B cell (primary cell): ENCODE data around the gene CHMP5. TPM values are rescaled to one million over a fixed set of nuclear protein-coding genes. Genes with fewer than 3 reads are reported as not detected.
A peak's percentile ranks its signal among the peaks of the same experiment; 100 is the strongest.

Experiments used
- ATAC-seq: fragments of 200-7000 bp; cut with Tn5 transposase; one replicate; pipeline ENCODE4 v1.10.0; 2021; ENCODE audit warnings: low read depth, mild to moderate bottlenecking, moderate number of reproducible peaks, moderate library complexity
- CTCF ChIA-PET: fragments of 350-600 bp; sonication (Branson Sonifier 250); formaldehyde crosslinking; loops from one replicate; lab custom pipeline; 2021; ENCODE audit warnings: antibody characterized with exemption, inconsistent platforms; lab: Charles Lee
- POLR2A ChIA-PET: fragments of 350-600 bp; sonication (Branson Sonifier 250); formaldehyde crosslinking; loops from one replicate; lab custom pipeline; 2021; ENCODE audit warnings: antibody characterized with exemption; lab: Charles Lee
- DNase-seq: peaks from one replicate; pipeline ENCODE4 v3.0.0; 2013
- H2AFZ ChIP-seq: 2 replicates; pipeline ENCODE4 v1.6.1; 2012; ENCODE audit warnings: mild to moderate bottlenecking, low read depth, low read length; ENCODE audit not compliant: insufficient read depth, poor library complexity, severe bottlenecking
- H3K27ac ChIP-seq, 2 donors: 1 replicate in 1 of 2; 2 replicates in 1 of 2; pipeline ENCODE4 v1.5.1; 2012 to 2013; ENCODE audit warnings: low read length in 2 of 2, mild to moderate bottlenecking in 2 of 2, moderate library complexity in 1 of 2
- H3K27me3 ChIP-seq, 4 experiments: fragments of 200-600 bp in 1 of 4; sonication (generic) in 1 of 4; replicated peaks in 1 of 4; 1 replicate in 2 of 4; 2 replicates in 2 of 4; pipeline versions ENCODE4 v1.6.1 to v1.7.0; 2013 to 2016; ENCODE audit warnings: low read length in 3 of 4, mild to moderate bottlenecking in 2 of 4, mixed read lengths in 1 of 4, moderate library complexity in 1 of 4; ENCODE audit not compliant: insufficient read depth in 4 of 4, control insufficient read depth in 3 of 4; ENCODE audit errors: control extremely low read depth in 1 of 4
- H3K36me3 ChIP-seq, 2 experiments: replicated peaks in 1 of 2; 1 replicate in 1 of 2; 2 replicates in 1 of 2; pipeline versions ENCODE4 v1.6.1 to v1.7.1; 2013; ENCODE audit warnings: low read length in 1 of 2; ENCODE audit not compliant: insufficient read depth in 2 of 2, control insufficient read depth in 1 of 2; ENCODE audit errors: control extremely low read depth in 1 of 2, extremely low read depth in 1 of 2
- H3K4me1 ChIP-seq, 2 donors: fragments of 200-600 bp in 1 of 2; sonication (generic) in 1 of 2; 1 replicate in 1 of 2; 2 replicates in 1 of 2; pipeline versions ENCODE4 v1.5.1 to v1.6.1; 2013 to 2017; ENCODE audit warnings: low read length in 2 of 2; ENCODE audit not compliant: control insufficient read depth in 2 of 2, insufficient read depth in 2 of 2
- H3K4me2 ChIP-seq: replicated peaks from 2 replicates; pipeline ENCODE3; 2012; ENCODE audit warnings: mild to moderate bottlenecking, low read depth, low read length; ENCODE audit not compliant: poor library complexity, severe bottlenecking
- H3K4me3 ChIP-seq, 5 experiments: fragments of 200-600 bp in 1 of 5; sonication (generic) in 1 of 5; 1 replicate in 3 of 5; 2 replicates in 2 of 5; pipeline versions ENCODE4 v1.5.1 to v1.7.0; 2011 to 2016; ENCODE audit warnings: low read length in 4 of 5, mild to moderate bottlenecking in 4 of 5, low read depth in 2 of 5, control low read depth in 1 of 5, moderate library complexity in 1 of 5; ENCODE audit not compliant: insufficient read depth in 1 of 5; ENCODE audit errors: control extremely low read depth in 1 of 5, extremely low read depth in 1 of 5
- H3K79me2 ChIP-seq: fragments of 200-600 bp; sonication (generic); one replicate; pipeline ENCODE4 v1.6.0; 2016; ENCODE audit warnings: low read length; ENCODE audit not compliant: control insufficient read depth, insufficient read depth
- H3K9ac ChIP-seq: fragments of 200-600 bp; sonication (generic); 2 replicates; pipeline ENCODE4 v1.6.1; 2017; ENCODE audit warnings: mild to moderate bottlenecking, low read length, moderate library complexity
- H3K9me3 ChIP-seq, 3 donors: one replicate each; pipeline versions ENCODE4 v1.6.1 to v1.7.1; 2013; ENCODE audit warnings: low read length in 2 of 3; ENCODE audit not compliant: control insufficient read depth in 2 of 3, insufficient read depth in 1 of 3; ENCODE audit errors: control extremely low read depth in 1 of 3
- H4K20me1 ChIP-seq: 2 replicates; pipeline ENCODE4 v1.6.0; 2012; ENCODE audit warnings: mild to moderate bottlenecking, low read length; ENCODE audit not compliant: insufficient read depth, control insufficient read depth, poor library complexity, severe bottlenecking
- H3K27ac Mint-ChIP-seq: one replicate; pipeline ENCODE4 v1.8.0; 2021; ENCODE audit warnings: mixed read lengths
- H3K27me3 Mint-ChIP-seq: one replicate; pipeline ENCODE4 v1.8.0; 2021; ENCODE audit warnings: mixed read lengths
- H3K4me1 Mint-ChIP-seq: one replicate; pipeline ENCODE4 v1.8.0; 2021; ENCODE audit warnings: mixed read lengths
- H3K4me3 Mint-ChIP-seq: one replicate; pipeline ENCODE4 v1.8.0; 2021; ENCODE audit warnings: mixed read lengths
- H3K9me3 Mint-ChIP-seq: one replicate; pipeline ENCODE4 v1.8.0; 2022; ENCODE audit warnings: mixed read lengths; ENCODE audit not compliant: insufficient read depth
- CTCF ChIP-seq: fragments of 200-600 bp; IDR thresholded peaks from one replicate; pipeline ENCODE4 v1.8.0; 2022; ENCODE audit warnings: antibody characterized with exemption, mild to moderate bottlenecking
- EZH2 ChIP-seq: IDR thresholded peaks from 2 replicates; pipeline ENCODE4 v1.6.1; 2012; ENCODE audit warnings: borderline replicate concordance, low read depth, mild to moderate bottlenecking, moderate library complexity, low read length; ENCODE audit not compliant: insufficient read depth, poor library complexity, severe bottlenecking
- WGBS: methylation state at CpG from one replicate; pipeline ENCODE4 v1.1.5; 2013; ENCODE audit warnings: missing lambda C conversion rate; ENCODE audit not compliant: insufficient coverage; 5-methylcytosine and 5-hydroxymethylcytosine counted together
- intact Hi-C: fragments of 100-400 bp; cut with micrococcal nuclease; formaldehyde crosslinking; loops from one replicate; pipeline ENCODE4 v1.10.0; 2022
- polyA plus RNA-seq: library from polyadenylated mRNA; depleted of rRNA; stranded (reverse); fragments of >200 nt; gene quantifications from 2 replicates; pipeline ENCODE4 v1.2.3, GENCODE V29; 2012
- total RNA-seq, 2 donors: library from RNA; stranded (reverse); fragments of 120-200 nt in 1 of 2; gene quantifications; 1 replicate in 1 of 2; 2 replicates in 1 of 2; pipeline versions ENCODE4 v1.2.3 to v1.2.4, GENCODE V29; 2013 to 2022

Gene CHMP5
- total and polyA plus RNA-seq, 2 donors (not counting 1 experiment from before 2014, with no cell fraction given): 15.3 to 28.2 TPM

DNA sequence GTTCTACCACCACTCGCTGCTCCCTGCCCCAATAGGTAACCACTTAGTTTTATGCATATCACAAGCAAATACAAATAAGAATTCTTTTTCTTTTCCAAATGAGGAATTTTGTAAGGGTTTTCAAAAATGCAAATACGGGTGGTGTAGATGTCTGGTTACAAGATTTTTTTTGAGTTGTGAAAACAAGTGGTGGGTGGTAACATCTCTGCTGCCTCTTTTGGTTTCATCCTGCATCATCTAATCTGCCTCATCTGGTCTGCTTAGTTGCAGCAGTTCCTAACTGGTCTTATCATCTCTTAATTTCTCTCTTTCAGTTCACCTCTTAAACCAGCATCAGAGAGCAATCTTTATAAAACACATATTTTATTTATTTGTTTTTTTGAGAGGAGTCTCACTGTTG is 30.7 kb downstream of the CHMP5 start:
- no peak overlapping the region for H3K9ac ChIP-seq
- H3K4me1 ChIP-seq: peaks cover 79% of the 10 kb centered on the region in 2 donors
- TF ChIP-seq EZH2 (no peak), CTCF (no peak)
- no peaks in the 10 kb centered on the region for H4K20me1 ChIP-seq
- peak overlapping the region; percentile 81 to 85 for H3K27ac ChIP-seq
- peak overlapping the region; percentile 49 for H3K4me2 ChIP-seq
- no peak overlapping the region for H2AFZ ChIP-seq
- intact Hi-C loops: loop anchor here (10.0 kb wide), 4 partner anchors 131 to 741 kb away; partner anchors contain the start of genes B4GALT1, SMIM27, SMU1 and TOPORS
- peaks cover 89% of the 10 kb centered on the region for H3K79me2 ChIP-seq
- H3K27ac Mint-ChIP-seq: peak overlapping the region; percentile 94
- no peaks in the 10 kb centered on the region for H3K27me3 ChIP-seq
- WGBS: no CpG with 5 or more reads among the region's 2 CpGs
- peaks cover 3 to 60% of the 10 kb centered on the region in 2 experiments for H3K36me3 ChIP-seq
- ATAC-seq (no peak), DNase-seq (peak; percentile 42)
- H3K4me3 Mint-ChIP-seq: peak overlapping the region; percentile 84
- H3K4me3 ChIP-seq: peak overlapping the region in 1 of 5 experiments; percentile 16
- no peaks in the 10 kb centered on the region for H3K9me3 ChIP-seq
- no peaks in the 10 kb centered on the region for H3K27me3 Mint-ChIP-seq
- CTCF ChIA-PET: interaction anchor here (0.8 kb wide), 1 partner anchor 9 kb away, joined by 4 read pairs; no protein-coding TSS in a partner anchor
- POLR2A ChIA-PET: no interaction called here
- no peaks in the 10 kb centered on the region for H3K9me3 Mint-ChIP-seq
- peaks cover 89% of the 10 kb centered on the region for H3K4me1 Mint-ChIP-seq

GRCh38 chr9:33297432-33297831 is 32.6 kb downstream of the CHMP5 start:
- Mint-ChIP-seq H3K9me3 (no peaks in the 10 kb centered on the region), H3K4me1 (peaks cover 78% of the 10 kb centered on the region), H3K27ac (peak overlapping the region; percentile 94), H3K27me3 (no peaks in the 10 kb centered on the region), H3K4me3 (peak overlapping the region; percentile 62)
- Histone ChIP-seq H3K9ac (peak overlapping the region; percentile 28), H3K4me3 (peak overlapping the region in 1 of 5 experiments; percentile 21), H2AFZ (peak overlapping the region; percentile 26), H3K9me3 (no peaks in the 10 kb centered on the region), H3K27me3 (no peaks in the 10 kb centered on the region), H3K4me1 (peaks cover 60 to 66% of the 10 kb centered on the region in 2 donors), H3K27ac (peak overlapping the region; percentile 81 to 85), H3K4me2 (peak overlapping the region; percentile 49), H3K79me2 (peaks cover 89% of the 10 kb centered on the region), H4K20me1 (peaks cover 5% of the 10 kb centered on the region), H3K36me3 (peaks cover 0 to 70% of the 10 kb centered on the region in 2 experiments)
- CTCF ChIA-PET: interaction anchor here (1.1 to 2.6 kb wide), 4 partner anchors 10 to 176 kb away, joined by 3 to 25 read pairs (median 6); partner anchors contain the start of gene NOL6
- POLR2A ChIA-PET: interaction anchor here (0.8 to 2.2 kb wide), 5 partner anchors 10 to 271 kb away, joined by 3 to 27 read pairs (median 4); partner anchors contain the start of genes B4GALT1, BAG1, CHMP5 and SMU1
- DNase-seq (peak; percentile 91), ATAC-seq (peak; percentile 94)
- no peak for TF ChIP-seq CTCF
- intact Hi-C loops: loop anchor here (1.0 to 10.0 kb wide), 5 partner anchors 10 to 743 kb away; partner anchors contain the start of genes B4GALT1, SMIM27, SMU1 and TOPORS
- 0% methylated on average over 1 of the region's 1 CpG for WGBS
